IPS-15b (cell line): ENCODE results near the gene BAHCC1.

Source experiments
- H3K27me3 ChIP-seq: one replicate; pipeline ENCODE4 v1.6.1; 2013; ENCODE audit warnings: low read length; ENCODE audit not compliant: control insufficient read depth, insufficient read depth
- H3K36me3 ChIP-seq: one replicate; pipeline ENCODE4 v1.6.1; 2013; ENCODE audit warnings: low read length; ENCODE audit not compliant: control insufficient read depth, insufficient read depth
- H3K4me1 ChIP-seq: one replicate; pipeline ENCODE4 v1.6.1; 2013; ENCODE audit warnings: mild to moderate bottlenecking, low read length; ENCODE audit not compliant: control insufficient read depth, insufficient read depth
- H3K4me3 ChIP-seq: one replicate; pipeline ENCODE4 v1.5.1; 2013; ENCODE audit warnings: low read depth, low read length
- H3K9ac ChIP-seq: one replicate; pipeline ENCODE4 v1.6.1; 2013; ENCODE audit warnings: low read depth, mild to moderate bottlenecking, low read length
- H3K9me3 ChIP-seq: one replicate; pipeline ENCODE4 v1.6.1; 2013; ENCODE audit warnings: mild to moderate bottlenecking, low read length; ENCODE audit not compliant: control insufficient read depth, insufficient read depth

Gene BAHCC1

GRCh38 chr17:81390873-81391255 lies 4.4 kb upstream of the BAHCC1 start:
- peaks cover 4% of the 10 kb centered on the region for H3K4me1 ChIP-seq
- H3K36me3 ChIP-seq = no peaks in the 10 kb centered on the region
- H3K9ac ChIP-seq = no peak overlapping the region
- no peaks in the 10 kb centered on the region for H3K9me3 ChIP-seq
- H3K27me3 ChIP-seq = peaks cover 76% of the 10 kb centered on the region
- no peak overlapping the region for H3K4me3 ChIP-seq

GRCh38 chr17:81391293-81391935 lies 3.8 kb upstream of the BAHCC1 start:
- H3K27me3 ChIP-seq = peaks cover 73% of the 10 kb centered on the region
- no peak overlapping the region for H3K4me3 ChIP-seq
- no peaks in the 10 kb centered on the region for H3K36me3 ChIP-seq
- peaks cover 4% of the 10 kb centered on the region for H3K4me1 ChIP-seq
- H3K9me3 ChIP-seq = no peaks in the 10 kb centered on the region
- no peak overlapping the region for H3K9ac ChIP-seq

DNA sequence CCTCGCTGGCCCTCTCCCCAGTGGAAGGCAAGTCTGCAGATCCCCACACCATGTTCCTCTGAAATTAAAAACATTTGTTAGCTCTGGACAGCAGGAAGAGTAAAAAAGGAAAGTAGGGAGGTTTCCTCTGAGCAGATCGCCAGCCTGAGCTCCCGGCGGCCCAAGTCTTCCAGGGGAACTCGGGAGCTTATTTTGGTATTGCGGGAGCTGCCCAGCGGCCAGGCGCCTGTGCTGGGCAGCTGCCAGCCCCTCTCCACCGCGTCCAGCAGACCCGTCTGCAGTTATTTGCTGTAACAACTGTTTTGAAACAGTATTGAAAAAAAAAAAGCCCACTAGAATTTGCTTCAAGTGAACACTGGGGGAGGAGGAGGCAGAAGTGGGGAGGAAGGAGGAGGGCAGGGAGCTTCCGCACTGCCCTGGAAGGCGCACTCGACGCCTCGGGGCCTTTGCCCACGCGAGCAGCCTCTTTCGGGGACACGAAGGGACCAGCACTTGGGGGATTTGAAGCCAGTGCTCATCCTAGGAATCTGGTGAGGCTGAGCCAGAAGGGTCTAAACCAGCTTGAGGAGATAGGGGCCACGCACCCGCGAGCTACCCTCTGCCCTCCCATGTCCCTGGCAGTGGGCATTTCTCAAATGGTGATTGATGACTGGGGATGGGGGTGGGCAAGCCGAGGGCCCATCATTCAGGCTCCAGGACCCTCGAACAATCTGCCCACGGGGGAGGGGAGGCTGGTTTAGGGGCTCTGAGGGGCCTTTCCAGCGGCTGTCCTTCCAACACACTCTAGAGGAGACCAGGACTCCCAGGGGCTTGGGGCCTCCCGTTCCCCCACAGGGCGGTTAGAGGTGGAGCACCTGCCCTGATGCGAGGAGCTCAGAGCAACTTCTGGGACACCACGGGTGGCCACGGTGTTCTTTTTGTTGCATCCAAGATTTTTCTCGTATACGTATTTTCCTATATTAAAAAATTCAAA lies 3.0 kb upstream of the BAHCC1 start:
- H3K36me3 ChIP-seq = no peaks in the 10 kb centered on the region
- no peaks in the 10 kb centered on the region for H3K9me3 ChIP-seq
- no peak overlapping the region for H3K9ac ChIP-seq
- H3K4me3 ChIP-seq = peak overlapping the region; percentile 48
- H3K4me1 ChIP-seq = peaks cover 4% of the 10 kb centered on the region
- peaks cover 69% of the 10 kb centered on the region for H3K27me3 ChIP-seq

GRCh38 chr17:81392909-81393654 lies 2.2 kb upstream of the BAHCC1 start:
- no peaks in the 10 kb centered on the region for H3K36me3 ChIP-seq
- no peak overlapping the region for H3K9ac ChIP-seq
- peaks cover 66% of the 10 kb centered on the region for H3K27me3 ChIP-seq
- peak overlapping the region; percentile 48 for H3K4me3 ChIP-seq
- no peaks in the 10 kb centered on the region for H3K9me3 ChIP-seq
- peaks cover 4% of the 10 kb centered on the region for H3K4me1 ChIP-seq

- no peak overlapping the region for H3K9ac ChIP-seq
- H3K9me3 ChIP-seq = no peaks in the 10 kb centered on the region
- no peaks in the 10 kb centered on the region for H3K36me3 ChIP-seq
- H3K27me3 ChIP-seq = peaks cover 66% of the 10 kb centered on the region
- peak overlapping the region; percentile 59 for H3K4me3 ChIP-seq
- peaks cover 4% of the 10 kb centered on the region for H3K4me1 ChIP-seq
These were observed 1.4 kb upstream of the BAHCC1 start for GRCh38 chr17:81393684-81394376.

- Histone ChIP-seq H3K9ac (no peak overlapping the region), H3K4me3 (peak overlapping the region; percentile 59), H3K27me3 (peaks cover 62% of the 10 kb centered on the region), H3K4me1 (peaks cover 4% of the 10 kb centered on the region), H3K36me3 (no peaks in the 10 kb centered on the region), H3K9me3 (no peaks in the 10 kb centered on the region)
These were observed 808 bp upstream of the BAHCC1 start for GRCh38 chr17:81394377-81394920.

- Histone ChIP-seq H3K4me1 (peaks cover 4% of the 10 kb centered on the region), H3K4me3 (peak overlapping the region; percentile 45), H3K27me3 (peaks cover 61% of the 10 kb centered on the region), H3K9me3 (no peaks in the 10 kb centered on the region), H3K36me3 (no peaks in the 10 kb centered on the region), H3K9ac (no peak overlapping the region)
These were observed 482 bp downstream of the BAHCC1 start for GRCh38 chr17:81395600-81396277.

- peaks cover 61% of the 10 kb centered on the region for H3K27me3 ChIP-seq
- H3K4me3 ChIP-seq = peak overlapping the region; percentile 45
- no peaks in the 10 kb centered on the region for H3K9me3 ChIP-seq
- H3K4me1 ChIP-seq = peaks cover 4% of the 10 kb centered on the region
- H3K36me3 ChIP-seq = no peaks in the 10 kb centered on the region
- peak overlapping the region; percentile 16 for H3K9ac ChIP-seq
These were observed 1.0 kb downstream of the BAHCC1 start for GRCh38 chr17:81396278-81396721.

GRCh38 chr17:81396722-81397313 lies 1.6 kb downstream of the BAHCC1 start:
- peak overlapping the region; percentile 54 for H3K9ac ChIP-seq
- peak overlapping the region; percentile 45 for H3K4me3 ChIP-seq
- peaks cover 4% of the 10 kb centered on the region for H3K4me1 ChIP-seq
- no peaks in the 10 kb centered on the region for H3K36me3 ChIP-seq
- peaks cover 61% of the 10 kb centered on the region for H3K27me3 ChIP-seq
- H3K9me3 ChIP-seq = no peaks in the 10 kb centered on the region

DNA sequence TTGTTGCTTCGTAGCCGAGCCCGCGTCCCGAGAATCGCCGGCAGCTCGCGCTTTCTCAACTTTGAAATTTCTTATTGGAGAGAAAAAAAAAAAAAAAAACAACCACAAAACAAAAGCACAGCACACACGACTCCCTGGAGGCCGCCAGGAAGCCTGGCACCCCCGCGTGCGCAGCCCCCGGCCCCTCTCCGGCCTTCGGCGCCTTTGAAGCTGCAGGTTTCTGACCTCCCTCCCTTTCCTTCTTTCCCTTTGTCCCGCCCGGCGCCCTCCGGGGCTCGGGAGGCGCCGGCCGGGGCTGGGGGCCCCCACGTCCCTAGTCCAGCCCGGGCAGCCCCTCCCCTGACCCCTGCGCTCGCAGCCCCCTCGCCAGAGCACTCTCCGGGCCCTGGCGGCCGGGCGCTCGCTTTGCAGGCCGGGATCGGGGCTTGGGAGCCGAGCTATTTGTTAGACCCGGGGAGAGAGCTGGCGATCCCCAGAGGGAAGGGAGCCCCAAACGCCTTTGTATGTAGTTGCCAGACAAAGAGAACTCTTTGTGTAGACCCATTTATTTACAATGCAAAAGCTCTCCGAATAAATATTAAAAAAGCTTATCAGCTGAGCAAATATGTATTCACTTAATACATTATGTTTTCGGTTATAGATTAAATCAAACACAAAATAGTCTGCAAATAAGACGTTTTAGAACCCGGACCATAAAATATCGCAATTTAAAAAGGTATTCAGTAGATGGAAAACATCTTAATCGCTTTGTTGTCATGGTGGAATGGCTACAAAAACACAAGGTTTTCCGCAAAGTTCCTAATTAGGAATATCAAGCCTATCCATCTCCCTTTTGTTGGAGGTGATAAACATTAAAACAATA lies 2.3 kb downstream of the BAHCC1 start:
- Histone ChIP-seq H3K9me3 (no peaks in the 10 kb centered on the region), H3K36me3 (no peaks in the 10 kb centered on the region), H3K4me1 (peaks cover 4% of the 10 kb centered on the region), H3K9ac (peak overlapping the region; percentile 54), H3K27me3 (peaks cover 59% of the 10 kb centered on the region), H3K4me3 (peak overlapping the region; percentile 45)
